ENCODE results near the gene ZNRD2. TPM values are rescaled to one million over a fixed set of nuclear protein-coding genes. Genes with fewer than 3 reads are reported as not detected.

ZNRD2 gene
- total RNA-seq, 1 experiment from 2014 or later: 66.8 TPM

- Histone ChIP-seq H3K79me2 (ENCODE audit: insufficient read depth, low read length) (peaks cover 28% of the 10 kb centered on the region), H3K9ac (ENCODE audit: low read length) (peak overlapping the region; percentile 83)
- ATAC-seq: peak; percentile 45
These were observed 14.5 kb upstream of the ZNRD2 start for GRCh38 chr11:65555693-65556231.

GRCh38 chr11:65556470-65557279, 13.6 kb upstream of the ZNRD2 start:
- ATAC-seq (no peak), DNase-seq (ENCODE audit: low read depth, low spot score) (no peak)
- H4K20me1 ChIP-seq (ENCODE audit: insufficient read depth): no peaks in the 10 kb centered on the region
- H3K4me3 ChIP-seq (replicated peaks in 1 of 2; ENCODE audit: low read depth in 1 of 2, low read length in 2 of 2): peak overlapping the region; percentile 64 to 68
- peak overlapping the region; percentile 83 for H3K9ac ChIP-seq (ENCODE audit: low read length)
- CTCF ChIA-PET: interaction anchor here (0.8 to 1.7 kb wide), 2 partner anchors 16 to 106 kb away, joined by 3 to 14 read pairs; partner anchors contain the start of gene RELA
- intact Hi-C loops (cut with micrococcal nuclease): no loop called here
- H3K9me3 ChIP-seq (ENCODE audit: control insufficient read depth in 1 of 2, insufficient read depth in 1 of 2, low read depth in 1 of 2, low read length in 2 of 2): no peaks in the 10 kb centered on the region
- H3K27ac ChIP-seq (ENCODE audit: low read depth, low read length): peak overlapping the region; percentile 99
- H3K4me1 ChIP-seq (ENCODE audit: control insufficient read depth in 1 of 2, insufficient read depth in 2 of 2, low read length in 2 of 2): peaks cover 80 to 94% of the 10 kb centered on the region in 2 experiments
- H2AFZ ChIP-seq (ENCODE audit: low read depth, low read length, poor library complexity, severe bottlenecking): no peak overlapping the region
- peaks cover 28% of the 10 kb centered on the region for H3K79me2 ChIP-seq (ENCODE audit: insufficient read depth, low read length)
- H3K27me3 ChIP-seq (ENCODE audit: insufficient read depth, low read length): no peaks in the 10 kb centered on the region
- POLR2A ChIA-PET: interaction anchor here (0.7 to 1.0 kb wide), 3 partner anchors 9 to 16 kb away, joined by 3 to 4 read pairs (median 4); partner anchors contain the start of gene FAM89B
- H3K36me3 ChIP-seq (ENCODE audit: control insufficient read depth in 1 of 2, insufficient read depth in 2 of 2, low read length in 2 of 2): 0 out of 4 replicates have a peak, but pooled peaks cover 0 to 4% of the 10 kb centered on the region in 2 experiments
- H3K4me2 ChIP-seq (ENCODE audit: low read length): peak overlapping the region; percentile 96
- BruUV-seq (replicated peaks): TSS peak; percentile 60
- RAD21 ChIA-PET (ENCODE audit: low non-redundant PET in 1 of 2, low total read pairs in 2 of 2, uncharacterized antibody in 2 of 2, unreplicated experiment in 2 of 2): interaction anchor here in 1 of 2 experiments (1.2 kb wide), 1 partner anchor 16 kb away, joined by 3 read pairs; the partner anchor contains the start of gene FAM89B
- H3K9me2 ChIP-seq (ENCODE audit: insufficient read depth): no peaks in the 10 kb centered on the region
- TF ChIP-seq CEBPB (IDR thresholded peaks at IDR 0.05; ENCODE audit: low read depth): no peak
- TF ChIP-seq POLR2AphosphoS5 (IDR thresholded peaks at IDR 0.05; ENCODE audit: low read depth, low read length): no peak
- no peak for TF ChIP-seq ZBTB33 (IDR thresholded peaks at IDR 0.05; ENCODE audit: extremely low read depth, insufficient replicate concordance, low read length)
- no peak; the same call in 1 of the 2 replicates for TF ChIP-seq ZFX (IDR thresholded peaks at IDR 0.05)
- TF ChIP-seq ELF1 (IDR thresholded peaks at IDR 0.05; ENCODE audit: borderline replicate concordance, low read depth): no peak
- no peak for TF ChIP-seq SIN3A (IDR thresholded peaks at IDR 0.05; ENCODE audit: low read depth)
- TF ChIP-seq FOSL1 (IDR thresholded peaks at IDR 0.05; ENCODE audit: low read depth): no peak
- no peak for TF ChIP-seq EZH2phosphoT487 (IDR thresholded peaks at IDR 0.05; ENCODE audit: borderline replicate concordance)
- TF ChIP-seq REST (IDR thresholded peaks at IDR 0.05; ENCODE audit: low read depth): no peak
- no peak for TF ChIP-seq TCF7L2 (IDR thresholded peaks at IDR 0.05; ENCODE audit: borderline replicate concordance, extremely low read depth, insufficient read depth, insufficient read length)

More at GRCh38 chr11:65555693-65556231, 14.5 kb upstream of the ZNRD2 start:
- CTCF ChIA-PET: no interaction called here
- H4K20me1 ChIP-seq (ENCODE audit: insufficient read depth): no peaks in the 10 kb centered on the region
- peak; percentile 71 for DNase-seq (ENCODE audit: low read depth, low spot score)
- peaks cover 78 to 94% of the 10 kb centered on the region in 2 experiments for H3K4me1 ChIP-seq (ENCODE audit: control insufficient read depth in 1 of 2, insufficient read depth in 2 of 2, low read length in 2 of 2)
- 0 out of 4 replicates have a peak, but pooled peaks cover 0 to 4% of the 10 kb centered on the region in 2 experiments for H3K36me3 ChIP-seq (ENCODE audit: control insufficient read depth in 1 of 2, insufficient read depth in 2 of 2, low read length in 2 of 2)
- no peak for TF ChIP-seq CEBPB (IDR thresholded peaks at IDR 0.05; ENCODE audit: low read depth)
- TF ChIP-seq POLR2AphosphoS5 (IDR thresholded peaks at IDR 0.05; ENCODE audit: low read depth, low read length): peak; percentile 77
- TF ChIP-seq TCF7L2 (IDR thresholded peaks at IDR 0.05; ENCODE audit: borderline replicate concordance, extremely low read depth, insufficient read depth, insufficient read length): peak; percentile 29
- no TSS peak for BruUV-seq (replicated peaks)
- POLR2A ChIA-PET: interaction anchor here (0.9 to 1.4 kb wide), 2 partner anchors 9 to 56 kb away, joined by 3 to 4 read pairs; no protein-coding TSS in a partner anchor
- RAD21 ChIA-PET (ENCODE audit: low non-redundant PET in 1 of 2, low total read pairs in 2 of 2, uncharacterized antibody in 2 of 2, unreplicated experiment in 2 of 2): no interaction called here
- no peak overlapping the region for H2AFZ ChIP-seq (ENCODE audit: low read depth, low read length, poor library complexity, severe bottlenecking)
- no peaks in the 10 kb centered on the region for H3K27me3 ChIP-seq (ENCODE audit: insufficient read depth, low read length)
- peak overlapping the region; percentile 31 to 68 for H3K4me3 ChIP-seq (replicated peaks in 1 of 2; ENCODE audit: low read depth in 1 of 2, low read length in 2 of 2)
- peak overlapping the region; percentile 99 for H3K27ac ChIP-seq (ENCODE audit: low read depth, low read length)
- peak overlapping the region; percentile 96 for H3K4me2 ChIP-seq (ENCODE audit: low read length)
- H3K9me3 ChIP-seq (ENCODE audit: control insufficient read depth in 1 of 2, insufficient read depth in 1 of 2, low read depth in 1 of 2, low read length in 2 of 2): no peaks in the 10 kb centered on the region
- intact Hi-C loops (cut with micrococcal nuclease): no loop called here
- no peaks in the 10 kb centered on the region for H3K9me2 ChIP-seq (ENCODE audit: insufficient read depth)
